Adrenal gland (tissue), 12 donors: Measurements from ENCODE around the gene GALNT4. TPM values are rescaled to one million over a fixed set of nuclear protein-coding genes. Genes with fewer than 3 reads are reported as not detected.

Experiments used
- DNase-seq, 7 donors: peaks; one replicate each; pipeline ENCODE4 v3.0.0-alpha.2; 2019 to 2020
- H3K27ac ChIP-seq, 5 donors: fragments of 200-600 bp; sonication (generic) in 4 of 5; 1 replicate in 3 of 5; 2 replicates in 2 of 5; pipeline versions ENCODE4 v1.5.1 to v1.8.0; 2016 to 2020; ENCODE audit warnings: mild to moderate bottlenecking in 1 of 5
- H3K27me3 ChIP-seq: fragments of 200-600 bp; 2 replicates; pipeline ENCODE4 v1.8.0; 2021
- H3K36me3 ChIP-seq, 2 donors: fragments of 200-600 bp; replicated peaks in 1 of 2; 1 replicate in 1 of 2; 2 replicates in 1 of 2; pipeline versions ENCODE4 v1.5.1 to v1.8.0; 2018 to 2022
- H3K4me1 ChIP-seq, 2 donors: fragments of 200-600 bp; replicated peaks in 1 of 2; 1 replicate in 1 of 2; 2 replicates in 1 of 2; pipeline versions ENCODE4 v1.5.1 to v1.8.0; 2018 to 2021
- H3K4me3 ChIP-seq, 4 donors: fragments of 200-600 bp; sonication (generic) in 3 of 4; one replicate each; pipeline ENCODE4 v1.5.1; 2016 to 2018
- H3K9me3 ChIP-seq, 3 donors: fragments of 200-600 bp; sonication (generic) in 1 of 3; replicated peaks in 1 of 3; 1 replicate in 2 of 3; 2 replicates in 1 of 3; pipeline versions ENCODE4 v1.5.1 to v1.8.0; 2016 to 2021
- CTCF ChIP-seq, 6 experiments: fragments of 450-650 bp in 4 of 6; fragments of 200-600 bp in 2 of 6; sonication (generic) in 1 of 6; IDR thresholded peaks; 1 replicate in 5 of 6; 2 replicates in 1 of 6; pipeline versions ENCODE4 v1.5.1 to v1.8.0; 2016 to 2021; ENCODE audit warnings: antibody characterized with exemption in 6 of 6, mild to moderate bottlenecking in 2 of 6, moderate library complexity in 1 of 6
- POLR2A ChIP-seq, 2 donors: fragments of 450-650 bp; IDR thresholded peaks; one replicate each; pipeline ENCODE4 v1.6.1; 2017; ENCODE audit warnings: antibody characterized with exemption in 2 of 2, mild to moderate bottlenecking in 2 of 2, moderate library complexity in 1 of 2
- WGBS, 4 donors: extraction: QIAGEN DNeasy Blood & Tissue Kit in 2 of 4; methylation state at CpG; one replicate each; pipeline versions ENCODE4 v1.1.5 to v1.1.7; 2013 to 2017; 5-methylcytosine and 5-hydroxymethylcytosine counted together
- intact Hi-C, 2 donors: fragments of 100-400 bp; cut with DNase I; formaldehyde crosslinking; loops; one replicate each; pipeline versions ENCODE4 v1.14.1 to v1.15.0; 2022 to 2023
- polyA plus RNA-seq, 3 donors: library from polyadenylated mRNA; stranded (reverse); fragments of 200-250 nt in 2 of 3; fragments of 350-450 nt in 1 of 3; fragmentation: Illumina TruSeq in 1 of 3; extraction: RNeasy Lipid Tissue Mini Kit (QIAGEN cat#74804) in 1 of 3; gene quantifications; one replicate each; pipeline ENCODE4 v1.2.3, GENCODE V29; 2013 to 2014
- total RNA-seq, 9 donors: library from RNA; depleted of rRNA in 4 of 9; stranded (reverse); fragments of >200 nt in 4 of 9; fragments of 120-200 nt in 1 of 9; fragmentation: NEBNext Ultra II Directional in 1 of 9; extraction: Animal tissue kit (Norgen Biotek cat#: 25700) in 1 of 9; gene quantifications; one replicate each; pipeline versions ENCODE4 v1.1.0 to v1.2.4, GENCODE V29; 2013 to 2023
- donor health status: healthy with polysubstance abuse.
- donor health status: Bipolar disorder and iron deficiency.
- donor health status: DM: yes; HTN: yes; CAD: no.
- donor health status: DM: no; HTN: no; CAD: no.
- donor health status: DM: no; HTN: no; CAD: no.
- donor health status: DM: yes; HTN: yes; CAD: no.

GALNT4 gene
- total and polyA plus RNA-seq, 12 donors, result 0.74 to 7.2 (median 5.3) TPM

- no peaks in the 10 kb centered on the region for H3K27me3 ChIP-seq
- H3K4me1 ChIP-seq, result no peaks in the 10 kb centered on the region
- H3K27ac ChIP-seq, result no peak overlapping the region
- H3K9me3 ChIP-seq, result no peaks in the 10 kb centered on the region
- H3K36me3 ChIP-seq, result peaks cover 0 to 5% of the 10 kb centered on the region in 2 donors
- no peak overlapping the region for H3K4me3 ChIP-seq
- 90 to 95% (median 91%) methylated on average over 5 of the region's 5 CpGs for WGBS, 4 donors
- TF ChIP-seq POLR2A (IDR thresholded peaks at IDR 0.05), result no peak
- no peak for TF ChIP-seq CTCF (IDR thresholded peaks at IDR 0.05)
- no peak for DNase-seq
- intact Hi-C loops, result no loop called here
Observed at GRCh38 chr12:89493670-89494302, 30.8 kb downstream of the GALNT4 start.

GRCh38 chr12:89492883-89493282, 31.7 kb downstream of the GALNT4 start:
- no peak for DNase-seq
- intact Hi-C loops, result no loop called here
- no peaks in the 10 kb centered on the region for H3K4me1 ChIP-seq
- no peaks in the 10 kb centered on the region for H3K27me3 ChIP-seq
- peaks cover 0 to 5% of the 10 kb centered on the region in 2 donors for H3K36me3 ChIP-seq
- H3K9me3 ChIP-seq, result no peaks in the 10 kb centered on the region
- no peak overlapping the region for H3K4me3 ChIP-seq
- H3K27ac ChIP-seq, result no peak overlapping the region
- WGBS, 4 donors, result 76 to 88% (median 79%) methylated on average over 5 of the region's 5 CpGs
- TF ChIP-seq CTCF (IDR thresholded peaks at IDR 0.05), result no peak
- no peak for TF ChIP-seq POLR2A (IDR thresholded peaks at IDR 0.05)

- WGBS, 4 donors, result 83 to 100% (median 96%) methylated on average over 1 of the region's 1 CpG
- Histone ChIP-seq H3K9me3 (no peaks in the 10 kb centered on the region), H3K27ac (no peak overlapping the region), H3K27me3 (no peaks in the 10 kb centered on the region), H3K36me3 (peaks cover 0 to 5% of the 10 kb centered on the region in 2 donors), H3K4me1 (no peaks in the 10 kb centered on the region), H3K4me3 (no peak overlapping the region)
- DNase-seq, result no peak
- TF ChIP-seq POLR2A (IDR thresholded peaks at IDR 0.05) (no peak), CTCF (IDR thresholded peaks at IDR 0.05) (no peak)
- intact Hi-C loops, result no loop called here
Observed at GRCh38 chr12:89490922-89491321, 33.7 kb downstream of the GALNT4 start.

- H3K36me3 ChIP-seq, result peaks cover 0 to 5% of the 10 kb centered on the region in 2 donors
- H3K4me1 ChIP-seq, result peaks cover 0 to 4% of the 10 kb centered on the region in 2 donors
- TF ChIP-seq POLR2A (IDR thresholded peaks at IDR 0.05) (no peak), CTCF (IDR thresholded peaks at IDR 0.05) (no peak)
- 94 to 97% (median 95%) methylated on average over 2 of the region's 2 CpGs for WGBS, 4 donors
- no peak for DNase-seq
- H3K4me3 ChIP-seq, result no peak overlapping the region
- H3K9me3 ChIP-seq, result no peaks in the 10 kb centered on the region
- H3K27me3 ChIP-seq, result no peaks in the 10 kb centered on the region
- H3K27ac ChIP-seq, result no peak overlapping the region
- intact Hi-C loops, result no loop called here
Observed at GRCh38 chr12:89486264-89486663, 38.3 kb downstream of the GALNT4 start.
